ENCODE data around the gene LGR4. TPM values are rescaled to one million over a fixed set of nuclear protein-coding genes. Genes with fewer than 3 reads are reported as not detected.
"Not testable (repeated sequence)": the region's sequence is repeated elsewhere in the genome, so short reads cannot be mapped to it uniquely, and the experiment has no call there.

The LGR4 gene
- total RNA-seq, 2 experiments from 2014 or later: 0.12 to 0.29 TPM

DNA sequence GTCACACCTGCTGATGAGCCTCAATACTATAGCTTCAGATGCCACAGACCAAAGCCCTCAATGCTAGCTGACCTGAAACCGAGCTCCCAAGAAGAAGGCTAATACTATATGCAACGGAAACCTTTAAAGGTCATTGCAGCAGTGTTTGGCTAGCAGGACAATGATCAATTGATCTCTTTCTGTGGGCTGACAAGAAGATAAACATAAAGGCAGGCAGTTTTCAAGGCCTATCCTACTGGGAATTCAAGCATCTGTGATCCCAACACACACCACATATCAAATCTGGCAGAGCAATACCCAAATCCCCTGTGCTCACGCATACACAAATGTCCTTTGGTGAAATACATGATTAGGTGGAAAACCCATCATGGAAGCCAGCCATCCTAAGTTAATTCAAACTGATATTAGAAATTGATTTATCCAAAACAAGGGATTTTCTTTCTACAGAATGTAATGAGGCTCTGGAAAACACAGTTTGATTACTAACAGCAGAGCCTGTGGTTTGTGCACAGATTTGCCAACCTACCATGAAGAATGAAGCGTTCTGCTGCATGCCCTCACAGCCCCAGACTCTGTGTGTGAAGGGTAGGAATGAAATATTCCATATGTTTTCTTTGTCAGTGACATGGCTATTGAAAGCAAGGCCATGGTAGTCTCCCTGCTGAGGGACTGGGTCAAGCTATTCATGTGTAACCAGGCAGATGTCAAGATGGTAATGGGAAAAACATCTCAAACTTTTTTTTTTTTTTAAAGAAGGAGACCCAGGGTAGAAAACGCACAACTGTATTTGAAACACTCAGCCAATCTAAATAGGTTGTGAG, 12.2 kb downstream of the LGR4 start:
- no peaks in the 10 kb centered on the region for H3K36me3 Mint-ChIP-seq (ENCODE audit: low read depth)
- no peaks in the 10 kb centered on the region for H3K4me1 Mint-ChIP-seq
- no peak overlapping the region for H3K4me3 Mint-ChIP-seq
- ChIA-PET POLR2A (no interaction called here), CTCF (interaction anchor here (0.6 kb wide), 1 partner anchor 39 kb away, joined by 4 read pairs; no protein-coding TSS in a partner anchor)
- H3K9me3 Mint-ChIP-seq: no peaks in the 10 kb centered on the region
- H3K27me3 Mint-ChIP-seq: no peaks in the 10 kb centered on the region
- DNase-seq: no peak
- no peak overlapping the region for H3K27ac Mint-ChIP-seq

DNA sequence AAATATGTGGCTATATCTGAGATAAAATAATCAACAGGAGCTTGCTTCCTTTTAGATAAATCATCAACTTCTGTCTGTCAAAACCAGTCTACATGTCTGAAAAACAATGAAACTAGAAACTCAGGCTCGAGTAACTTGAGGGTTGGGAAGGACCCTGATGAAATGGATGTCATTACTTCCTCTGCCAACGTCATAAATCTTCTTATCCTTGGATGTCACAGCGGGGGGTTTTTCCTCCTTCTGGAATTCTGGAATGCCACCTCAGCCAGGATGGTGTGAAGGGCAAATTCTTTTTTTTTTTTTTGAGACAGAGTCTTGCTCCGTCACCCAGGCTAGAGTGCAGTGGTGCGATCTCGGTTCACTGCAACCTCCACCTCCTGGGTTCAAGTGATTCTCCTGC, 13.4 kb downstream of the LGR4 start:
- H3K4me3 Mint-ChIP-seq: no peak overlapping the region
- H3K9me3 Mint-ChIP-seq: no peaks in the 10 kb centered on the region
- POLR2A ChIA-PET: no interaction called here
- H3K4me1 Mint-ChIP-seq: no peaks in the 10 kb centered on the region
- H3K36me3 Mint-ChIP-seq (ENCODE audit: low read depth): no peaks in the 10 kb centered on the region
- DNase-seq: no peak
- no peak overlapping the region for H3K27ac Mint-ChIP-seq
- CTCF ChIA-PET: no interaction called here
- H3K27me3 Mint-ChIP-seq: no peaks in the 10 kb centered on the region

DNA sequence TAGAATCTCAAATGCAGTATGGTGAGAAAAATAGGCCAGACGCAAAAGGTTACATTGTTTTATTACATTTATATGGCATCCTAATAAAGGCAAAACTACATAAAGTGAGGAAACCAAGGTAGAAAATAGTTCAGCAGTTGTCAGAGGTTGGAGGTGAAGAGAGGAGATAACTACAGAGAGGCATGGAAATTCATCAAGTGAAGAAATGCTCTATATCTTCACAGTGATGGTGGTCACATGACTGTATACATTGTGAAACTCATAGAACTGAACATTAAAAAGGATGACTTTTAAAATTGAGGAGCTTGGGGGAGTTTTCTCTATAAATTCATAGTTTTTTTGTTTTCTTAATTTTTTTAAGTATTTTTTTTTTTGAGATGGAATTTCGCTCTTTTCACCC, 14.4 kb downstream of the LGR4 start:
- Mint-ChIP-seq H3K27me3 (no peaks in the 10 kb centered on the region), H3K27ac (no peak overlapping the region), H3K36me3 (ENCODE audit: low read depth) (no peaks in the 10 kb centered on the region), H3K4me1 (no peaks in the 10 kb centered on the region), H3K4me3 (no peak overlapping the region), H3K9me3 (no peaks in the 10 kb centered on the region)
- ChIA-PET POLR2A (no interaction called here), CTCF (no interaction called here)
- DNase-seq: no peak

DNA sequence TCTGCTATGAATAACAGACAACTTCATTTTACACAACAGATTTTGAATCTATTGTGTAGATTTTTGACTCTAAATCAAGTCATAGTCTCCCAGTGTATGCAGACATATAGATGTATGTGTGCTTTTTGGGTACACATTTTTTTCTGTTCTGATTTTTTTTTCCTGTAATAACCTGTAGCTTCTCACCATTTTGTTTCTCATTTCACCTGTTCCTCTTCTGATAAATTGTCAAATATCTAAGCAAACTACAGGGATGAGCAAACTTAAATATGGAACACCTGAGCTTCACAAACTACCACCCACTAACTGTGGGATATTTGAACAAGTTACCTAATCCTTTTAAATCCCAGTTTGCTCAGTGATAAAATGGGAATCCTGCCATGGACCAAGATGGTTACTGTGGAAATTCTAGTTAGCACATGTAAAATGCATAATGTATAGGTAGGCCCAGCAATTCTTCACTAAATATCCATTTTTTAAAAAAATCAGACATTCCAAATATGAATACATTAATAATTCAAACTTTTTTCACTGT, 15.7 kb downstream of the LGR4 start:
- no peaks in the 10 kb centered on the region for H3K27me3 Mint-ChIP-seq
- POLR2A ChIA-PET: interaction anchor here (0.8 kb wide), 1 partner anchor 12 kb away, joined by 3 read pairs; no protein-coding TSS in a partner anchor
- CTCF ChIA-PET: no interaction called here
- H3K4me3 Mint-ChIP-seq: no peak overlapping the region
- DNase-seq: no peak
- H3K36me3 Mint-ChIP-seq (ENCODE audit: low read depth): no peaks in the 10 kb centered on the region
- H3K27ac Mint-ChIP-seq: no peak overlapping the region
- H3K9me3 Mint-ChIP-seq: no peaks in the 10 kb centered on the region
- no peaks in the 10 kb centered on the region for H3K4me1 Mint-ChIP-seq

DNA sequence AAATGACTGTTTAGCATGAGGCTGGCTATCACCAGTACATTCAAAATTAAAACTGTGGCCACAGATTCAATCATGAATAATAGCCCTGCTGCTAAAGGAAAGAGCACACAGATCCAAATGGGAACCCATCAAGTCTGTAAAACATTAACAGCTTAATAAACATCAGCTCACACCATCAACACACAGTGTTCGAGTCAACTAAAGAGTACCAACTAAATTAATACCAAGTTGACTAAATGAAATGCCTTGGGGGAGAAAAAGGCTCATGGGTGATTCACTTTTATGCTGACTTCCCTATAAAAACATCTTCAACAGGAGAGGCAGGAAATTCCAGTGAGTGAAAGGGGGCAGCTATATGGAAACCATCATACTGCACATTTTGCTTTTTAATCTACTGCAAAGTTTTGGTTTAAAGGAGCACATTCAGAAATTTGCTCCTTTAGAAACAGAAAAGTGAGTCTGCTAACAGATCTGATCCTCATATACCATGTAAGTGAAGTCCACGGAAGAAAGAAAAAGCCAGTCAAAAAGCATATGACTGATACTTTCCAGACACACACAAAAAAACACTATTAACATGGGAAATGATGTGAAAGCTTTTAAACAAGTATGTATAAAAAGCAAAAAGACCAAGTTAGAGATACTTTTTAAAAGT, 16.3 kb downstream of the LGR4 start:
- no peak for DNase-seq
- ChIA-PET CTCF (interaction anchor here (0.6 kb wide), 1 partner anchor 16 kb away, joined by 3 read pairs; no protein-coding TSS in a partner anchor), POLR2A (interaction anchor here (0.8 kb wide), 1 partner anchor 12 kb away, joined by 3 read pairs; no protein-coding TSS in a partner anchor)
- Mint-ChIP-seq H3K4me1 (no peaks in the 10 kb centered on the region), H3K9me3 (no peaks in the 10 kb centered on the region), H3K4me3 (no peak overlapping the region), H3K27ac (no peak overlapping the region), H3K27me3 (no peaks in the 10 kb centered on the region), H3K36me3 (ENCODE audit: low read depth) (no peaks in the 10 kb centered on the region)

DNA sequence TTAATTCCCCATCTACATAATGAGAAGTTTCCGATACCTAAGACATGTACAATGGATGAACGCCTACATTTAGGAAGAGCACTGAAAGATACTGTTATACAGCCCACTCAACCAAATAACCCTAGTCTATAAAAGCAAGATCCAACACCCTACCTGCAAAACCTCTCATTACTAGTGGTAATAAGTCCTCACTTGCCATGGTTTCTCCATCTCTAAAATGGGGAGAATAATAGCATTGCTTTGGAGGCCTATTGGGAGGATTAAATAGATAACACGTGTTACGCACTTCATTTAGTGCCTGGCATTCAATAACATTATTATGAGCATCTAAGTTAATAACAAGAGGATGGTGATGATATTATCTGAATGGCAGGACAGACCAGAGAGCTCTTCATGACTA, 16.9 kb downstream of the LGR4 start:
- CTCF ChIA-PET: interaction anchor here (0.6 kb wide), 1 partner anchor 16 kb away, joined by 3 read pairs; no protein-coding TSS in a partner anchor
- no peak for DNase-seq
- POLR2A ChIA-PET: no interaction called here
- no peaks in the 10 kb centered on the region for H3K27me3 Mint-ChIP-seq
- H3K4me1 Mint-ChIP-seq: no peaks in the 10 kb centered on the region
- H3K36me3 Mint-ChIP-seq (ENCODE audit: low read depth): no peaks in the 10 kb centered on the region
- no peak overlapping the region for H3K27ac Mint-ChIP-seq
- no peak overlapping the region for H3K4me3 Mint-ChIP-seq
- no peaks in the 10 kb centered on the region for H3K9me3 Mint-ChIP-seq

DNA sequence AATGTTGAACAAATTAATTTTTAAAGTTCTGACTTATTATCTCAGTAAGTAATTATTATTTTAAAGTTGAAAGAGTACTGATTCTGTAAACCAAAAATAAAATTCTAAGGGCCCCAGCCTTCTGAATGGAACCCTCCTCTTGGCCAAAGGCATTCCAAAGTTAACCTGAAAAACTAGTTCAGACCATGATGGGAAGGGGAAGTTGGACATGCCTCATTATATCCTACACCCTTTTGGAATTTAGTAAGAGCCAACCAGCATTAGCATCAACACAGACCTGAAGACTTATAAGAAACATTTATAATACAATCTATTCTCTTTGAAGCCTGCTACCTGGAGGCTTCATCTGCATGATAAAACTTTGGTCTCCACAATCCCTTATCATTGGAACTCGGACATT, 18.9 kb downstream of the LGR4 start:
- Mint-ChIP-seq H3K4me3 (no peak overlapping the region), H3K36me3 (ENCODE audit: low read depth) (no peaks in the 10 kb centered on the region), H3K27me3 (no peaks in the 10 kb centered on the region), H3K9me3 (no peaks in the 10 kb centered on the region), H3K4me1 (no peaks in the 10 kb centered on the region), H3K27ac (no peak overlapping the region)
- no peak for DNase-seq
- ChIA-PET CTCF (no interaction called here), POLR2A (no interaction called here)

DNA sequence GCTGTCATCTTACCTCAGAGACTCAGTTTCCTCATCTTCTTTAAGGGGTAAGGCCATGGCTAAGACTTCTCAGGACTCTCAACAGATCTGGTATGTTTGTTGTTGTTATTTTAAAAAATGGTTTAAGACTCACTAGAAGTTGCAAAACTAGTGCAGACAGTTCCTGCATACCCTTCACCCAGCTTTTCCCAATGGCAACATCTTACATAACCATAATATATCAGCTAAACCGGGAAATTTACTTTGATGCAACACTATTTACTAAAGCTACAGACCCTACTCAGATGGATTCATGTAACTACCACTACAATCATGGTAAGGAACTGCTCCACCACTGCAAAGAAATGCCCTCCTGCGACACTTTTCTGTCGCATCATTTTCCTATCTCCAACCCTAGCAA, 20.4 kb downstream of the LGR4 start:
- Mint-ChIP-seq H3K27ac (no peak overlapping the region), H3K9me3 (no peaks in the 10 kb centered on the region), H3K4me3 (no peak overlapping the region), H3K27me3 (no peaks in the 10 kb centered on the region), H3K4me1 (no peaks in the 10 kb centered on the region), H3K36me3 (ENCODE audit: low read depth) (no peaks in the 10 kb centered on the region)
- CTCF ChIA-PET: interaction anchor here (0.6 to 0.7 kb wide), 2 partner anchors 61 to 72 kb away, joined by 3 read pairs; no protein-coding TSS in a partner anchor
- POLR2A ChIA-PET: interaction anchor here (0.6 kb wide), 1 partner anchor 868 kb away, joined by 3 read pairs; no protein-coding TSS in a partner anchor
- DNase-seq: no peak

DNA sequence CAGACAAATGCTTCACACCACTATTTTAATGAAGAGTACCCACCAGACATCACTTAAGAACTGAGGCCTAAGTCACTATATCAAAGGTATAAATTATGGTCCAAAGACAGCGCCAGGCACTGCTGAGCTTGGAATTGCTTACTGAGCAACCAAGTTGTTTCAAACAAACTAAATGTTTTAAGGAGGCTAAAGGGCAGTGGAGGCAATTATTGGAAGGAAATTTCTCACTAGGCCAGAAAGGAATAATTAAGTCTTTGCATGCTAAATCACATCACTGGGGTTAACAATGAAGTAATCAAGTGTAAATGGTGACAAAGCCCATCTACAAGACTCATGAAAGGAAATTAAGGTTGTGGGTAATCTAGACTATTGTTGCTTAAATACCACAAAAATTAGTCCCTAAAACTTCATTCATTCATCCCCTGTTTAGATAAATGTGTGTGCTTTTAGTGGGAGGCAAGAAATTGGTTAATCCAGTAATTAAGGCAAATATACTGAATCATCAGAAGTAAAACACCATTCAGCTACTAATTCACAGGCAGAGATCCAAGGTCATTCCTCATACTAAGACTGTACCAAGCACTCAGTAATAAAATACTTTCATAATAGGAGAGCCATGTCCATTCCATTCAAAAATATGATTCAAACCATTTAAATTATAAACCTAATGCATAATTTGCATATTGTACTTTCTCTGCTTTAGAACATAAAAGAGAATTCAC, 21.2 kb downstream of the LGR4 start:
- no peaks in the 10 kb centered on the region for H3K4me1 Mint-ChIP-seq
- no peaks in the 10 kb centered on the region for H3K9me3 Mint-ChIP-seq
- ChIA-PET CTCF (no interaction called here), POLR2A (interaction anchor here (0.6 kb wide), 1 partner anchor 869 kb away, joined by 3 read pairs; no protein-coding TSS in a partner anchor)
- no peak overlapping the region for H3K27ac Mint-ChIP-seq
- no peaks in the 10 kb centered on the region for H3K27me3 Mint-ChIP-seq
- H3K4me3 Mint-ChIP-seq: no peak overlapping the region
- H3K36me3 Mint-ChIP-seq (ENCODE audit: low read depth): no peaks in the 10 kb centered on the region
- DNase-seq: no peak

DNA sequence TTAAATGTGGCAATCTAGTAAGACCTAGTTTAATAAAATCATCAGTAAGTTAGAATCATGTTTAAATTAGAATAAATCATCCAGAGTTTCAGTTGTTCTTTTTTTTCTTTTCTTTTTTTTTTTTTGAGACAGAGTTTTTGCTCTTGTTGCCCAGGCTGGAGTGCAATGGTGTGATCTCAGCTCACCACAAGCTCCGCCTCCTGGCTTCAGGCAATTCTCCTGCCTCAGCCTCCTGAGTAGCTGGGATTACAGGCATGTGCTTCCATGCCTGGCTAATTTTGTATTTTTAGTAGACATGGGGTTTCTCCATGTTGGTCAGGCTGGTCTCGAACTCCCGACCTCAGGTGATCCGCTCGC, 24.4 kb downstream of the LGR4 start:
- CTCF ChIA-PET; H3K4me3 Mint-ChIP-seq; H3K27me3 Mint-ChIP-seq; H3K36me3 Mint-ChIP-seq (ENCODE audit: low read depth); POLR2A ChIA-PET; DNase-seq; H3K9me3 Mint-ChIP-seq; H3K27ac Mint-ChIP-seq; H3K4me1 Mint-ChIP-seq: not testable (repeated sequence)

DNA sequence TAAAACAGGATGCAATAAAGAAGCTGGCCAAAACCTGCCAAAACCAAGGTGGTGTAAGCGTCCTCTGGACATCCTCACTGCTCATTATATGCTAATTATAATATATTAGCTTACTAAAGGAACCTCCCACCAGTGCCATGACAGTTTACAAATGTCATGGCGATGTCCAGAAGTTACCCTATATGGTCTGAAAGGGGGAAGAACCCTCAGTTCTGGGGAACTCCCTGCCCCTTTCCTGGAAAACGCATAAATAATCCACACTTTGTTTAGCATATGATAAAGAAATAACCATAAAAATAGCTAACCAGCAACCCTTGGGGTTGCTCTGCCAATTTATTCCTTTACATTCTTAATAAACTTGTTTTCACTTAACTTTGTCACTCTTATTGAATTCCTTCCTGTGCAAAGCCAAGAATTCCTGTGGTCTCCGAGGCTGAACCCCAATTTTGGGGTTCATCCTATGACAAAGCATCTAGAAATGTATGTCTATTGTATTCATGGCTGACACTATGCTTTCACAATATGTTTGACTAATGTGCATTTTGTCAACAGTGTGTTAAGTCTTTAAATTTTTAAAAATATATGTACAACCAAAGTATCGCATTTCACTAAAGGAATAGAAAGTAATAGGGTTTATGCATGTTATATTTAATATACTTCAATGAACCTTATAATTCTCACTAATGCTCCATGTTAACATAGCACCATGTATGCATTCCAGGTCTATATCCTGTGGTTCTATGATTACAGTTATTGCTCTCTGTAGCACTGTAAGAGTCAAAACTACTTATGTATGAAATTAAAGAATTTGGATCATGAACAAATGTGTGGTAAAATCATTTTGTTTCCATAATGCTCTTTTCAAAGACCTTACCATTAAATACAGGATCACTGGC, 25.1 kb downstream of the LGR4 start:
- Mint-ChIP-seq H3K9me3 (no peaks in the 10 kb centered on the region), H3K27me3 (peaks cover 3% of the 10 kb centered on the region), H3K4me1 (no peaks in the 10 kb centered on the region), H3K27ac (no peak overlapping the region), H3K36me3 (ENCODE audit: low read depth) (no peaks in the 10 kb centered on the region), H3K4me3 (no peak overlapping the region)
- DNase-seq: no peak
- CTCF ChIA-PET: no interaction called here
- POLR2A ChIA-PET: no interaction called here

DNA sequence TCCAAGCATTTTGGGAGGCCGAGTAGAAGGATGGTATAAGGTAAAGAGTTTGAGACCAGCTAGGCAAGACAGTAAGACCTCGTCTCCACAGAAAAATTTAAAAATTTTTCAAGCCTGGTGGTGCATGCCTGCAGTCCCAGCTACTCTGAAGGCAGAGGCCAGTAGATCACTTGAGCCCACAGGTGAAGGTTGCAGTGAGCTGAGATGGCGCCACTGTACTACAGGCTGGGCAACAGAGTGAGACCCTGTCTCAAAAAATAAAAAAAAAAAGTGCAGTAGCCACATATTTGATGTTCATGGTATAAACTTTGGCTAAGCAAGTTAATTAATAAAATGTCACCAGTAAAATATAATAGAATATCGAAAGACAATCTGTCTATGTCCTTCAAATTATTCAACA, 27.0 kb downstream of the LGR4 start:
- DNase-seq: no peak
- ChIA-PET CTCF (interaction anchor here (0.7 kb wide), 1 partner anchor 501 kb away, joined by 4 read pairs; no protein-coding TSS in a partner anchor), POLR2A (no interaction called here)
- Mint-ChIP-seq H3K27me3 (peaks cover 3% of the 10 kb centered on the region), H3K4me3 (no peak overlapping the region), H3K9me3 (no peaks in the 10 kb centered on the region), H3K36me3 (ENCODE audit: low read depth) (no peaks in the 10 kb centered on the region), H3K27ac (no peak overlapping the region), H3K4me1 (no peaks in the 10 kb centered on the region)
